ENCODE measurements around the gene DMRTC1B. TPM values are rescaled to one million over a fixed set of nuclear protein-coding genes. Genes with fewer than 3 reads are reported as not detected.
"Not testable (repeated sequence)": the region's sequence is repeated elsewhere in the genome, so short reads cannot be mapped to it uniquely, and the experiment has no call there.

The DMRTC1B gene
- total RNA-seq, 1 experiment from 2014 or later, result not detected

GRCh38 chrX:72735561-72735960 is 41.1 kb upstream of the DMRTC1B start:
- DNase-seq (ENCODE audit: low read depth, low spot score), result no peak
- in situ Hi-C loops (cut with HindIII; ENCODE audit: low pct_unique_long_range_greater_than_20kb, low sequenced_read_pairs), result no loop called here
- TF ChIP-seq SIN3A (IDR thresholded peaks at IDR 0.05; ENCODE audit: borderline replicate concordance, insufficient read depth, low read depth, low read length) (no peak), TCF7L2 (IDR thresholded peaks at IDR 0.05; ENCODE audit: low read depth, low read length) (no peak), CTCF (IDR thresholded peaks at IDR 0.05) (no peak), REST (IDR thresholded peaks at IDR 0.05; ENCODE audit: insufficient read depth in 1 of 2, low read depth in 2 of 2, low read length in 1 of 2) (no peak), POLR2AphosphoS5 (IDR thresholded peaks at IDR 0.05; ENCODE audit: low read depth, low read length) (no peak)

DNA sequence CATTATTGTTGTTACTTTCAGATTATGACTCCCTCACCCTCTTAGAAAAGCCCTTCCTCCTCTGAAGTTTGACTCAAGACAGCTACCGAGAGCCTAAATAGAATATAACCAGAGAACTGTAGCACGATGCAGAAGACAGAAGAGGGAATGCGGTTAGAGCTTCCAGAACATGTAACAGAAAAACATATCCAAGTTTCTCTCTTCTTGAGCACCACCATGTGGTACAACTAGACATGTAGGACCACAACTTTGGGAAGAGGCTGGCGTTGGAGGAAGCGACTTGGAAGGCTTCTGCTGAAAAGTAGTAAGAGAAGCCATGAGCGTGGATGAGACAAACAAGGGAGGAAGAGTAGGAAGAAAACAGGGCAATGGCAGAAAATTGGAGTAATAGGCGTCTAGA is 31.1 kb upstream of the DMRTC1B start:
- POLR2A ChIA-PET; DNase-seq (ENCODE audit: low read depth, low spot score); BruUV-seq (replicated peaks); intact Hi-C loops (cut with micrococcal nuclease; ENCODE audit: unreplicated experiment); H3K27ac ChIP-seq (ENCODE audit: low read length); CTCF ChIA-PET; H3K4me1 ChIP-seq (ENCODE audit: control insufficient read depth, insufficient read depth, low read length); in situ Hi-C loops (cut with HindIII; ENCODE audit: low pct_unique_long_range_greater_than_20kb, low sequenced_read_pairs); H3K36me3 ChIP-seq (ENCODE audit: control insufficient read depth, insufficient read depth, low read length); ATAC-seq; H3K9me3 ChIP-seq (ENCODE audit: control insufficient read depth, insufficient read depth, low read depth, low read length); H3K27me3 ChIP-seq (ENCODE audit: control insufficient read depth, insufficient read depth, low read length); H3K4me3 ChIP-seq (ENCODE audit: low read depth in 2 of 2, low read length in 2 of 2): not testable (repeated sequence)

More at GRCh38 chrX:72735561-72735960, 41.1 kb upstream of the DMRTC1B start:
- ATAC-seq, result no peak
- Histone ChIP-seq H3K36me3 (ENCODE audit: control insufficient read depth, insufficient read depth, low read length) (no peaks in the 10 kb centered on the region), H3K27ac (ENCODE audit: low read length) (no peak overlapping the region), H3K9me3 (ENCODE audit: control insufficient read depth, insufficient read depth, low read depth, low read length) (no peaks in the 10 kb centered on the region), H3K4me3 (ENCODE audit: low read depth in 2 of 2, low read length in 2 of 2) (no peak overlapping the region), H3K27me3 (ENCODE audit: control insufficient read depth, insufficient read depth, low read length) (no peaks in the 10 kb centered on the region), H3K4me1 (ENCODE audit: control insufficient read depth, insufficient read depth, low read length) (no peaks in the 10 kb centered on the region)
- ChIA-PET POLR2A (no interaction called here), CTCF (no interaction called here)
- intact Hi-C loops (cut with micrococcal nuclease; ENCODE audit: unreplicated experiment), result no loop called here
- no TSS peak for BruUV-seq (replicated peaks)

DNA sequence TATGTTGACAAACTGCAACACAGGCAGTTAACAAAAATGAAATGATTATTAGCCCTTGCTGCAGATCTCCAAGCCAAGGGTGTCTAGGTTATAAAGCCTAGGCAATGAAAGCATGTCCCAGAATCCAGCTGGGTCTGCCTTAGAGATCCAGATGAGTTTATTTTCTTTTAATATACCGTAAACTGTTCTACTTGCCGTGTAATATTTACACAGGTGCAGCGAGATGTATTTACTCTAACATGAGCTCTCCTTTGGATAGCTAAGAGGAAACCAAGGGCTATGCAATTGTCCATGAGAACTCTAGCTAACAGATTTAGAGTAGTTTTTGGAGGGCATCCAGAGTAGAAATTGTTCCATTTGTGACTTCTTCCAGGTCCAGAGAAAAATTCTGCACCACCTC is 28.1 kb upstream of the DMRTC1B start:
- H3K9me3 ChIP-seq (ENCODE audit: control insufficient read depth, insufficient read depth, low read depth, low read length); in situ Hi-C loops (cut with HindIII; ENCODE audit: low pct_unique_long_range_greater_than_20kb, low sequenced_read_pairs); BruUV-seq (replicated peaks); CTCF ChIA-PET; H3K36me3 ChIP-seq (ENCODE audit: control insufficient read depth, insufficient read depth, low read length); POLR2A ChIA-PET; H3K27me3 ChIP-seq (ENCODE audit: control insufficient read depth, insufficient read depth, low read length); intact Hi-C loops (cut with micrococcal nuclease; ENCODE audit: unreplicated experiment); ATAC-seq; H3K4me3 ChIP-seq (ENCODE audit: low read depth in 2 of 2, low read length in 2 of 2); H3K27ac ChIP-seq (ENCODE audit: low read length); H3K4me1 ChIP-seq (ENCODE audit: control insufficient read depth, insufficient read depth, low read length); DNase-seq (ENCODE audit: low read depth, low spot score): not testable (repeated sequence)

DNA sequence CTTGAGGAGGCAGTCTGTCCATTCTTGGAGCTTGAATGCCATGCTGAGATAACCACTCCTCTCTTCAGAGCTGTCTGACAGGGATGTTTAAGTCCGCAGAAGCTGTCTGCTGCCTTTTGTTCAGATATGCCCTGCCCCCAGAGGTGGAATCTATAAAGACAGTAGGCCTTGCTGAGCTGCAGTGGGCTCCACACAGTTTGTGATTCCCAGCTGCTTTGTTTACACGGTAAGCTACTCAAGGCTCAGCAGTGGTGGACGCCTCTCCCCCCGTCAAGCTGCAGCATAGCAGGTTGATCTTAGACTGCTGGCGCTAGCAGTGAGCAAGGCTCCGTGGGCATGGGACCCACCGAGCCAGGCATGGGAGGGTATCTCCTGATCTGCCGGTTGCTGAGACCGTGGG is 16.2 kb upstream of the DMRTC1B start:
- CTCF ChIA-PET; H3K9me3 ChIP-seq (ENCODE audit: control insufficient read depth, insufficient read depth, low read depth, low read length); in situ Hi-C loops (cut with HindIII; ENCODE audit: low pct_unique_long_range_greater_than_20kb, low sequenced_read_pairs); H3K27me3 ChIP-seq (ENCODE audit: control insufficient read depth, insufficient read depth, low read length); H3K27ac ChIP-seq (ENCODE audit: low read length); H3K4me3 ChIP-seq (ENCODE audit: low read depth in 2 of 2, low read length in 2 of 2); ATAC-seq; intact Hi-C loops (cut with micrococcal nuclease; ENCODE audit: unreplicated experiment); H3K36me3 ChIP-seq (ENCODE audit: control insufficient read depth, insufficient read depth, low read length); H3K4me1 ChIP-seq (ENCODE audit: control insufficient read depth, insufficient read depth, low read length); BruUV-seq (replicated peaks); POLR2A ChIA-PET; DNase-seq (ENCODE audit: low read depth, low spot score): not testable (repeated sequence)

DNA sequence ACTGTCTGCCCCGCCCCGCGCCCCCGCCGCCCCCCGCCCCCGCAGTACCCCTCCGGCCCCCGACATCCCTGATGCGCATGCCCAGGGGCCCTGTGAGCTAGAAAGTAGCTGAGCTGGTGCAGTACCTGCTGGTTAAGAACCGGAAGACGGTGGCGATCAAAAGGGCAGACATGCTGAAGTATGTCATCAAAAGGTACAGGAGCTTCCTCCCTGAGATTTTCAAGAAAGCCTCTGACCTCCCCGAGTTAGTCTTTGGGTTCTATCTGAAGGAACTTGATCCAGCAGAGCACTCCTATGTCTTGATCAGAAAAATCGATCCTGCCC is 739 bp downstream of the DMRTC1B start:
- ATAC-seq, result 0 out of 2 replicates have a peak, but pooled peaks have one; percentile 52
- intact Hi-C loops (cut with micrococcal nuclease; ENCODE audit: unreplicated experiment); DNase-seq (ENCODE audit: low read depth, low spot score); CTCF ChIA-PET; H3K9me3 ChIP-seq (ENCODE audit: control insufficient read depth, insufficient read depth, low read depth, low read length); H3K27me3 ChIP-seq (ENCODE audit: control insufficient read depth, insufficient read depth, low read length); in situ Hi-C loops (cut with HindIII; ENCODE audit: low pct_unique_long_range_greater_than_20kb, low sequenced_read_pairs); H3K27ac ChIP-seq (ENCODE audit: low read length); H3K4me3 ChIP-seq (ENCODE audit: low read depth in 2 of 2, low read length in 2 of 2); H3K4me1 ChIP-seq (ENCODE audit: control insufficient read depth, insufficient read depth, low read length); H3K36me3 ChIP-seq (ENCODE audit: control insufficient read depth, insufficient read depth, low read length); POLR2A ChIA-PET; BruUV-seq (replicated peaks): not testable (repeated sequence)

- H3K36me3 ChIP-seq (ENCODE audit: control insufficient read depth, insufficient read depth, low read length); H3K4me1 ChIP-seq (ENCODE audit: control insufficient read depth, insufficient read depth, low read length); H3K9me3 ChIP-seq (ENCODE audit: control insufficient read depth, insufficient read depth, low read depth, low read length); in situ Hi-C loops (cut with HindIII; ENCODE audit: low pct_unique_long_range_greater_than_20kb, low sequenced_read_pairs); H3K27ac ChIP-seq (ENCODE audit: low read length); DNase-seq (ENCODE audit: low read depth, low spot score); H3K4me3 ChIP-seq (ENCODE audit: low read depth in 2 of 2, low read length in 2 of 2); CTCF ChIA-PET; BruUV-seq (replicated peaks); H3K27me3 ChIP-seq (ENCODE audit: control insufficient read depth, insufficient read depth, low read length); intact Hi-C loops (cut with micrococcal nuclease; ENCODE audit: unreplicated experiment); POLR2A ChIA-PET; ATAC-seq: not testable (repeated sequence)
These were observed 1.5 kb downstream of the DMRTC1B start for GRCh38 chrX:72778146-72778545.

Measured in Panc1 (cell line).